Measurements from ENCODE around the gene PTMS.

- TF ChIP-seq CTCF (IDR thresholded peaks at IDR 0.05; ENCODE audit: insufficient read depth, low read length): no peak
- TF ChIP-seq POLR2AphosphoS5 (IDR thresholded peaks at IDR 0.05; ENCODE audit: low read depth): no peak
- TF ChIP-seq SPI1 (IDR thresholded peaks at IDR 0.05; ENCODE audit: borderline replicate concordance, low read depth): no peak
- TF ChIP-seq REST (IDR thresholded peaks at IDR 0.05; ENCODE audit: insufficient replicate concordance, low read depth): no peak
Measured at GRCh38 chr12:6779708-6780432, 13.7 kb downstream of the PTMS start.
